H1 (cell line): ENCODE measurements around the gene BICD1. TPM values are rescaled to one million over a fixed set of nuclear protein-coding genes. Genes with fewer than 3 reads are reported as not detected.

Source experiments
- BCL11A ChIP-seq, 2 experiments: IDR thresholded peaks; one replicate each; pipeline ENCODE4 v1.6.1; 2011; ENCODE audit warnings: low read depth in 2 of 2, low read length in 2 of 2, mild to moderate bottlenecking in 2 of 2
- BRCA1 ChIP-seq: IDR thresholded peaks from 2 replicates; pipeline ENCODE4 v1.6.1; 2012; ENCODE audit warnings: low read depth, low read length, improper control_type of control experiment
- CHD1 ChIP-seq: IDR thresholded peaks from 2 replicates; pipeline ENCODE4 v1.6.1; 2012; ENCODE audit warnings: low read depth, low read length, improper control_type of control experiment
- PHF8 ChIP-seq: fragments of 200-600 bp; sonication (generic); conservative IDR thresholded peaks from 2 replicates; pipeline ENCODE4 v1.7.1; 2012; ENCODE audit warnings: low read depth, mild to moderate bottlenecking, inconsistent platforms, low read length, moderate library complexity
- YY1 ChIP-seq: IDR thresholded peaks from 2 replicates; pipeline ENCODE4 v1.6.1; 2011; ENCODE audit warnings: low read depth, mild to moderate bottlenecking, low read length
- polyA plus RNA-seq, 7 experiments: library from polyadenylated mRNA; depleted of rRNA in 3 of 7; stranded (reverse) in 5 of 7; unstranded in 2 of 7; fragments of >200 nt in 5 of 7; fragments of 200-250 nt in 2 of 7; gene quantifications; 1 replicate in 5 of 7; 2 replicates in 1 of 7; 4 replicates in 1 of 7; pipeline versions ENCODE4 v1.2.1 to v1.2.3, GENCODE V29; 2011 to 2013; ENCODE audit warnings: missing spikeins in 2 of 7, mixed read lengths in 2 of 7
- total RNA-seq: library from RNA; stranded (reverse); fragmentation: NEBNext Ultra II Directional; extraction: Animal tissue kit (Norgen Biotek cat#: 25700); gene quantifications from 2 replicates; pipeline ENCODE4 v1.2.1, GENCODE V29; 2021
- TF ChIP-seq, protein P1 (sequence below): fragments of 300-600 bp; sonication (generic); IDR thresholded peaks from 2 replicates; pipeline ENCODE4 v1.7.1; 2012; ENCODE audit warnings: low read length, moderate library complexity, mild to moderate bottlenecking, inconsistent platforms; ENCODE audit not compliant: insufficient replicate concordance

The BICD1 gene
- total and polyA plus RNA-seq, 2 of the 8 experiments (the other 6 are each of a cell fraction or from before 2014, with no cell fraction given) = 34.1 to 58.4 TPM

GRCh38 chr12:32395026-32395425 is 288.4 kb downstream of the BICD1 start (continued):
- TF ChIP-seq, protein P1, sequence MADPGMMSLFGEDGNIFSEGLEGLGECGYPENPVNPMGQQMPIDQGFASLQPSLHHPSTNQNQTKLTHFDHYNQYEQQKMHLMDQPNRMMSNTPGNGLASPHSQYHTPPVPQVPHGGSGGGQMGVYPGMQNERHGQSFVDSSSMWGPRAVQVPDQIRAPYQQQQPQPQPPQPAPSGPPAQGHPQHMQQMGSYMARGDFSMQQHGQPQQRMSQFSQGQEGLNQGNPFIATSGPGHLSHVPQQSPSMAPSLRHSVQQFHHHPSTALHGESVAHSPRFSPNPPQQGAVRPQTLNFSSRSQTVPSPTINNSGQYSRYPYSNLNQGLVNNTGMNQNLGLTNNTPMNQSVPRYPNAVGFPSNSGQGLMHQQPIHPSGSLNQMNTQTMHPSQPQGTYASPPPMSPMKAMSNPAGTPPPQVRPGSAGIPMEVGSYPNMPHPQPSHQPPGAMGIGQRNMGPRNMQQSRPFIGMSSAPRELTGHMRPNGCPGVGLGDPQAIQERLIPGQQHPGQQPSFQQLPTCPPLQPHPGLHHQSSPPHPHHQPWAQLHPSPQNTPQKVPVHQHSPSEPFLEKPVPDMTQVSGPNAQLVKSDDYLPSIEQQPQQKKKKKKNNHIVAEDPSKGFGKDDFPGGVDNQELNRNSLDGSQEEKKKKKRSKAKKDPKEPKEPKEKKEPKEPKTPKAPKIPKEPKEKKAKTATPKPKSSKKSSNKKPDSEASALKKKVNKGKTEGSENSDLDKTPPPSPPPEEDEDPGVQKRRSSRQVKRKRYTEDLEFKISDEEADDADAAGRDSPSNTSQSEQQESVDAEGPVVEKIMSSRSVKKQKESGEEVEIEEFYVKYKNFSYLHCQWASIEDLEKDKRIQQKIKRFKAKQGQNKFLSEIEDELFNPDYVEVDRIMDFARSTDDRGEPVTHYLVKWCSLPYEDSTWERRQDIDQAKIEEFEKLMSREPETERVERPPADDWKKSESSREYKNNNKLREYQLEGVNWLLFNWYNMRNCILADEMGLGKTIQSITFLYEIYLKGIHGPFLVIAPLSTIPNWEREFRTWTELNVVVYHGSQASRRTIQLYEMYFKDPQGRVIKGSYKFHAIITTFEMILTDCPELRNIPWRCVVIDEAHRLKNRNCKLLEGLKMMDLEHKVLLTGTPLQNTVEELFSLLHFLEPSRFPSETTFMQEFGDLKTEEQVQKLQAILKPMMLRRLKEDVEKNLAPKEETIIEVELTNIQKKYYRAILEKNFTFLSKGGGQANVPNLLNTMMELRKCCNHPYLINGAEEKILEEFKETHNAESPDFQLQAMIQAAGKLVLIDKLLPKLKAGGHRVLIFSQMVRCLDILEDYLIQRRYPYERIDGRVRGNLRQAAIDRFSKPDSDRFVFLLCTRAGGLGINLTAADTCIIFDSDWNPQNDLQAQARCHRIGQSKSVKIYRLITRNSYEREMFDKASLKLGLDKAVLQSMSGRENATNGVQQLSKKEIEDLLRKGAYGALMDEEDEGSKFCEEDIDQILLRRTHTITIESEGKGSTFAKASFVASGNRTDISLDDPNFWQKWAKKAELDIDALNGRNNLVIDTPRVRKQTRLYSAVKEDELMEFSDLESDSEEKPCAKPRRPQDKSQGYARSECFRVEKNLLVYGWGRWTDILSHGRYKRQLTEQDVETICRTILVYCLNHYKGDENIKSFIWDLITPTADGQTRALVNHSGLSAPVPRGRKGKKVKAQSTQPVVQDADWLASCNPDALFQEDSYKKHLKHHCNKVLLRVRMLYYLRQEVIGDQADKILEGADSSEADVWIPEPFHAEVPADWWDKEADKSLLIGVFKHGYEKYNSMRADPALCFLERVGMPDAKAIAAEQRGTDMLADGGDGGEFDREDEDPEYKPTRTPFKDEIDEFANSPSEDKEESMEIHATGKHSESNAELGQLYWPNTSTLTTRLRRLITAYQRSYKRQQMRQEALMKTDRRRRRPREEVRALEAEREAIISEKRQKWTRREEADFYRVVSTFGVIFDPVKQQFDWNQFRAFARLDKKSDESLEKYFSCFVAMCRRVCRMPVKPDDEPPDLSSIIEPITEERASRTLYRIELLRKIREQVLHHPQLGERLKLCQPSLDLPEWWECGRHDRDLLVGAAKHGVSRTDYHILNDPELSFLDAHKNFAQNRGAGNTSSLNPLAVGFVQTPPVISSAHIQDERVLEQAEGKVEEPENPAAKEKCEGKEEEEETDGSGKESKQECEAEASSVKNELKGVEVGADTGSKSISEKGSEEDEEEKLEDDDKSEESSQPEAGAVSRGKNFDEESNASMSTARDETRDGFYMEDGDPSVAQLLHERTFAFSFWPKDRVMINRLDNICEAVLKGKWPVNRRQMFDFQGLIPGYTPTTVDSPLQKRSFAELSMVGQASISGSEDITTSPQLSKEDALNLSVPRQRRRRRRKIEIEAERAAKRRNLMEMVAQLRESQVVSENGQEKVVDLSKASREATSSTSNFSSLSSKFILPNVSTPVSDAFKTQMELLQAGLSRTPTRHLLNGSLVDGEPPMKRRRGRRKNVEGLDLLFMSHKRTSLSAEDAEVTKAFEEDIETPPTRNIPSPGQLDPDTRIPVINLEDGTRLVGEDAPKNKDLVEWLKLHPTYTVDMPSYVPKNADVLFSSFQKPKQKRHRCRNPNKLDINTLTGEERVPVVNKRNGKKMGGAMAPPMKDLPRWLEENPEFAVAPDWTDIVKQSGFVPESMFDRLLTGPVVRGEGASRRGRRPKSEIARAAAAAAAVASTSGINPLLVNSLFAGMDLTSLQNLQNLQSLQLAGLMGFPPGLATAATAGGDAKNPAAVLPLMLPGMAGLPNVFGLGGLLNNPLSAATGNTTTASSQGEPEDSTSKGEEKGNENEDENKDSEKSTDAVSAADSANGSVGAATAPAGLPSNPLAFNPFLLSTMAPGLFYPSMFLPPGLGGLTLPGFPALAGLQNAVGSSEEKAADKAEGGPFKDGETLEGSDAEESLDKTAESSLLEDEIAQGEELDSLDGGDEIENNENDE = no peak
- no peak for TF ChIP-seq BCL11A (IDR thresholded peaks at IDR 0.05; ENCODE audit: low read depth in 2 of 2, low read length in 2 of 2)
- TF ChIP-seq YY1 = no peak
- no peak for TF ChIP-seq BRCA1
- TF ChIP-seq PHF8 = no peak
- TF ChIP-seq CHD1 = no peak
